Kidney epithelial cell (primary cell): Measurements from ENCODE around the gene FAM118B. TPM values are rescaled to one million over a fixed set of nuclear protein-coding genes. Genes with fewer than 3 reads are reported as not detected.

ENCODE experiments used
- DNase-seq: peaks from one replicate; pipeline ENCODE4 v3.0.0-alpha.2; 2010; ENCODE audit warnings: low read depth
- H3K27me3 ChIP-seq: 2 replicates; pipeline ENCODE4 v1.6.0; 2011; ENCODE audit warnings: low read length; ENCODE audit not compliant: control insufficient read depth, insufficient read depth
- H3K36me3 ChIP-seq: 2 replicates; pipeline ENCODE4 v1.5.1; 2011; ENCODE audit warnings: low read length; ENCODE audit not compliant: control insufficient read depth, insufficient read depth
- H3K4me3 ChIP-seq: 2 replicates; pipeline ENCODE4 v1.5.1; 2011; ENCODE audit warnings: low read depth, mild to moderate bottlenecking, control low read depth, low read length
- total RNA-seq: library from RNA; depleted of rRNA; stranded (reverse); fragments of >200 nt; gene quantifications from 2 replicates; pipeline ENCODE4 v1.2.3, GENCODE V29; 2015
- TF ChIP-seq, protein P1 (sequence below): IDR thresholded peaks from 2 replicates; pipeline ENCODE4 v1.5.1; 2011; ENCODE audit warnings: mild to moderate bottlenecking, moderate library complexity, low read length, control low read depth, inconsistent platforms; ENCODE audit not compliant: insufficient read depth, poor library complexity, severe bottlenecking

The FAM118B gene
- total RNA-seq, 1 donor from 2014 or later = 36.0 TPM

DNA sequence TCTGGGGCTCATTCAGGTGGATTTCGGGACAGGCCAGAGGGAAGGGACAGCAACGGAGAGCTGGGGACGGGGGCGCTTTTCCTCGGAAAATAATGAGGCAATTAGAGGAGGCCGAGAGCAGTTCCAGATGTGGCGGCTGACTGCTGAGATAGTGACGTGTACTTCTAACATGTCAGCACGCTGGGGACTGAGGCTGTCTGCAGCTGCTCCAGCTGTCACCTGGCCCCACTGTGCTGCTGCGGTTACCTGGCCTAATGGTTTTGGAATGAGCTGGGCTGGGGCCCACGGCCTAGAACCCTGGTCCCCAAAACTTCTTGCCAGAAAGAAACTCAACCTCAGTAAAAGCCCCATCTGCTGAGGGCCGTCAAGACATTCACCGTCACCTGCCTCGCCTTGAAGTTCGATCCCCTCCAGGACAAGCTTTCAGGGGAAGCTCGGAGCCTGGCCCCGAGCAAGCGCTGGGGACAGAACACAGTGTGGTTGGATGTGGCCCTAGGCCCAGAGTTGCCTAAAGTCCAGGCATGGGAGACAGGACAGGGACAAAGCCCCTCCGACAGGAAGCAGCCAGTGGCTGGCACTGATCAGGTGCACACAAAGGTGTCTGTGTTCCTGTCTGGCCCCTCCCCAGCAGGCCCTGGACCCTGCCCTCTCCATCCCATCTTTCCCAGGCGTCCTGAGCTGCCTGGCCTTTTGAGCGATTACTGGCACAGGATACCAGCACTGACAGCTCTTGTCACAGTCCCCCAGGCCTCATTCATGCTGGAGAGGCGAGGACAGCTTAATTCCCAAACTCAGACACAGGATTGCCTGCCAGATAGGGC lies 22.3 kb upstream of the FAM118B start:
- Histone ChIP-seq H3K27me3 (no peaks in the 10 kb centered on the region), H3K4me3 (no peak overlapping the region), H3K36me3 (no peaks in the 10 kb centered on the region)
- no peak for DNase-seq
- TF ChIP-seq, protein P1, sequence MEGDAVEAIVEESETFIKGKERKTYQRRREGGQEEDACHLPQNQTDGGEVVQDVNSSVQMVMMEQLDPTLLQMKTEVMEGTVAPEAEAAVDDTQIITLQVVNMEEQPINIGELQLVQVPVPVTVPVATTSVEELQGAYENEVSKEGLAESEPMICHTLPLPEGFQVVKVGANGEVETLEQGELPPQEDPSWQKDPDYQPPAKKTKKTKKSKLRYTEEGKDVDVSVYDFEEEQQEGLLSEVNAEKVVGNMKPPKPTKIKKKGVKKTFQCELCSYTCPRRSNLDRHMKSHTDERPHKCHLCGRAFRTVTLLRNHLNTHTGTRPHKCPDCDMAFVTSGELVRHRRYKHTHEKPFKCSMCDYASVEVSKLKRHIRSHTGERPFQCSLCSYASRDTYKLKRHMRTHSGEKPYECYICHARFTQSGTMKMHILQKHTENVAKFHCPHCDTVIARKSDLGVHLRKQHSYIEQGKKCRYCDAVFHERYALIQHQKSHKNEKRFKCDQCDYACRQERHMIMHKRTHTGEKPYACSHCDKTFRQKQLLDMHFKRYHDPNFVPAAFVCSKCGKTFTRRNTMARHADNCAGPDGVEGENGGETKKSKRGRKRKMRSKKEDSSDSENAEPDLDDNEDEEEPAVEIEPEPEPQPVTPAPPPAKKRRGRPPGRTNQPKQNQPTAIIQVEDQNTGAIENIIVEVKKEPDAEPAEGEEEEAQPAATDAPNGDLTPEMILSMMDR = no peak

DNA sequence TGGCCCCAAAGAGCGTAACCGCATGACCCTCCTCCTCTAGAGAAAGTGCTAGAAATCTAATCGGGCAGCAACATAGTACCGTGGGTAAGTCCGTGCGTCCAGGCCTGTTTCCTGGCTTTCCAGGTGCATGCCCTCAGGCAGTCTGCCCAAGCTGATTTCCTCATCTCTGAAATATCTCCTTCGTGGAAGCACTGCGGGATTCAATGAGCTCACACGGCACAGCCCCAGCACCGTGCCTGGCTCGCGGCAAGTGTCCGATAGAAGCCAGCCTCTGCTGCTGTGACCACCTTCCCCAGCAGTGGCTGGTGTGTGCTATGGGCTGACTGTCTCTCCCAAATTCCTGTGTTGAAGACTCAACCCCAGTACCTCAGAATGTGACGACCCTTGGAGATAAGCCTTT lies 20.8 kb upstream of the FAM118B start:
- TF ChIP-seq, protein P1 = no peak
- DNase-seq = no peak
- Histone ChIP-seq H3K27me3 (no peaks in the 10 kb centered on the region), H3K36me3 (no peaks in the 10 kb centered on the region), H3K4me3 (no peak overlapping the region)

DNA sequence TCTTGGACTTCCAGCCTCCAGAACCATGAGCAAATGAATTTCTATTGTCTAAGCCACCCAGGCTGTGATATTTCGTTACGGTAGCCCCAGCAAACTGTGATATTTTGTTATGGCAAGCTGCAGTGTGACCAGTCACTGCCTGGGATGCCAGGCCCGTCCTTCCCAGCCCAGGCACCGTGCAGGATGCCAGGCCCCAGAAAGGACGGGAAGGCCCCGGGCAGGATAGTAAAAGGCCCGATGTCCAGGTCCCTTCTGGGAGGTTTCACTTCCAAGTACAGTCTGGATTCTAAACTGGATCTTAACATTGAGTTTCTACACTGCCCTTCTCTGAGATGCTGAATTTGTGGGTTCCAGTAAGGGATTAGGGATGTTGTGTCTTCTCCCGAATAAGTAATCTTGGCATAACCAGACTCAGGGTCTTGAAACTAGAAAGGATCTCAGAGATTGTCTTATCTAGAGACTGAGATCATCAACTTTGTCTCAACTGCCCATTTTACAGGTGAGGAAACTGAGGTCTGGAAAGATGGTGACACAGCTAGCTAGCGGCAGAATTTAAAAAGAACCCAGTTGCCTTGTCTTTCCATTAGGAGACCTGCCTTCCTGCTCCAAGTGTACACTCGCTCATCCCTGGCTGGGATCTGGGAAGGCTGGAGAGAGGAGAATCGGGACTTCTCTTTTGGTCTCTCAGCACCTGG lies 20.1 kb upstream of the FAM118B start:
- Histone ChIP-seq H3K36me3 (no peaks in the 10 kb centered on the region), H3K27me3 (no peaks in the 10 kb centered on the region), H3K4me3 (no peak overlapping the region)
- TF ChIP-seq, protein P1 = no peak
- DNase-seq = no peak

DNA sequence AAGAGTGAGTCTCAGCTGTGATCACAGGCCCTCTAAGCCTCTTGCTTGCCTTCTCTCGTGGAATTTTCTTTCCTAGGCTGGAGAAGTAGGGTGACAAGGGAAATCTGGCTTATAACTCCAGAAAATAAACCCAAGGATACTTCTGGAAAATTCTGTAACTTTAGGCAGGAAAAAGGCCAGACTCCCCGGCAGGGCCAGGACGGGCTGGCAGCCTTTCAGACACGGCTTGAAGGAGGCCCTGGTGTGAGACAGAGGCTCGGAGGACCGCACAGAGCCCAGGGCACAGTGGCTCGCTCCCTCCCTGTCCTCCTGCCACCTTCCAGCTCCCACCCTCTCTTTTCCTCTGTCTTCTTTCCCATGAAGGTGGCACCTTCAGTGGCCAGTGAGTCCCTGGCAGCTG lies 19.2 kb upstream of the FAM118B start:
- DNase-seq = no peak
- Histone ChIP-seq H3K27me3 (no peaks in the 10 kb centered on the region), H3K36me3 (no peaks in the 10 kb centered on the region), H3K4me3 (no peak overlapping the region)
- TF ChIP-seq, protein P1 = no peak

DNA sequence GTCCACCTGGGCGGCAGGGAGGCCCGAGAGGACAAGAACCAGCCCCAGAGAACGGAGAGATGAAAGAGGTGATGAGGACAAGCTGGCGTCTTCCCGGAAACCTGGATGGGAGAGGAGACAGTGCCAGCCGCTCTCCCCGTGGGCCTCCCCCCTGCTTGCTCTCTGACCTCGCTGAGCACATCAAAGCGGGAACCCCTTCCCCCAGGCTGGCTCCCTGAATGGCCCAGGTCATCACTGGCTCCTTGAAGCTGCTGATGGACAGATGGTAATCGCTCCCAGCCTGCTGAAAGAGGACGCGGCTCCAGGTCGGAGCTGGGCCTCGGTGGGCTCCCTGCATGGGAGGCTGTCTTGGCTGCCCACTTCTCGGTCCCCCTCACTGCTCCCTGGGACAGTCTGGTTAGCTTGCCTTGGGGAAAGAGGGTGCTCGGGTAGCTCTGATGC lies 18.5 kb upstream of the FAM118B start:
- DNase-seq = no peak
- no peaks in the 10 kb centered on the region for H3K36me3 ChIP-seq
- TF ChIP-seq, protein P1 = no peak
- H3K4me3 ChIP-seq = no peak overlapping the region
- H3K27me3 ChIP-seq = no peaks in the 10 kb centered on the region
